ENCODE data around the gene CCT8L2. TPM values are rescaled to one million over a fixed set of nuclear protein-coding genes. Genes with fewer than 3 reads are reported as not detected.
"Not testable (repeated sequence)": the region's sequence is repeated elsewhere in the genome, so short reads cannot be mapped to it uniquely, and the experiment has no call there.

CCT8L2 gene
- not detected in 2 replicates for total RNA-seq

GRCh38 chr22:16592710-16593109, at the start of gene CCT8L2:
Gene CCT8L2 (minus strand): TSS chr22:16592810. CDS start chr22:16592550, 260 bp downstream.
- H3K27ac Mint-ChIP-seq; H3K27me3 Mint-ChIP-seq (ENCODE audit: insufficient read depth); DNase-seq (ENCODE audit: low spot score); H3K4me1 Mint-ChIP-seq (ENCODE audit: low read depth); H3K4me3 Mint-ChIP-seq; H3K9me3 Mint-ChIP-seq; H3K36me3 Mint-ChIP-seq (ENCODE audit: low read depth); intact Hi-C loops (cut with micrococcal nuclease): not testable (repeated sequence)

GRCh38 chr22:16635442-16635841, 42.8 kb upstream of the CCT8L2 start:
- H3K9me3 Mint-ChIP-seq; DNase-seq (ENCODE audit: low spot score); H3K27ac Mint-ChIP-seq; intact Hi-C loops (cut with micrococcal nuclease); H3K4me1 Mint-ChIP-seq (ENCODE audit: low read depth); H3K27me3 Mint-ChIP-seq (ENCODE audit: insufficient read depth); H3K4me3 Mint-ChIP-seq; H3K36me3 Mint-ChIP-seq (ENCODE audit: low read depth): not testable (repeated sequence)

GRCh38 chr22:16634092-16634491, 41.5 kb upstream of the CCT8L2 start:
- intact Hi-C loops (cut with micrococcal nuclease); H3K4me3 Mint-ChIP-seq; H3K36me3 Mint-ChIP-seq (ENCODE audit: low read depth); DNase-seq (ENCODE audit: low spot score); H3K27ac Mint-ChIP-seq; H3K27me3 Mint-ChIP-seq (ENCODE audit: insufficient read depth); H3K4me1 Mint-ChIP-seq (ENCODE audit: low read depth); H3K9me3 Mint-ChIP-seq: not testable (repeated sequence)

- H3K4me3 Mint-ChIP-seq; DNase-seq (ENCODE audit: low spot score); H3K9me3 Mint-ChIP-seq; H3K4me1 Mint-ChIP-seq (ENCODE audit: low read depth); H3K27ac Mint-ChIP-seq; H3K27me3 Mint-ChIP-seq (ENCODE audit: insufficient read depth); H3K36me3 Mint-ChIP-seq (ENCODE audit: low read depth); intact Hi-C loops (cut with micrococcal nuclease): not testable (repeated sequence)
Observed at GRCh38 chr22:16628476-16628875, 35.9 kb upstream of the CCT8L2 start.

GRCh38 chr22:16625018-16625417, 32.4 kb upstream of the CCT8L2 start:
- intact Hi-C loops (cut with micrococcal nuclease); DNase-seq (ENCODE audit: low spot score); H3K27me3 Mint-ChIP-seq (ENCODE audit: insufficient read depth); H3K4me1 Mint-ChIP-seq (ENCODE audit: low read depth); H3K36me3 Mint-ChIP-seq (ENCODE audit: low read depth); H3K27ac Mint-ChIP-seq; H3K9me3 Mint-ChIP-seq; H3K4me3 Mint-ChIP-seq: not testable (repeated sequence)

GRCh38 chr22:16623595-16623994, 31.0 kb upstream of the CCT8L2 start:
- H3K4me3 Mint-ChIP-seq; H3K36me3 Mint-ChIP-seq (ENCODE audit: low read depth); H3K4me1 Mint-ChIP-seq (ENCODE audit: low read depth); DNase-seq (ENCODE audit: low spot score); H3K9me3 Mint-ChIP-seq; H3K27ac Mint-ChIP-seq; H3K27me3 Mint-ChIP-seq (ENCODE audit: insufficient read depth); intact Hi-C loops (cut with micrococcal nuclease): not testable (repeated sequence)

GRCh38 chr22:16617516-16617915, 24.9 kb upstream of the CCT8L2 start:
- H3K4me1 Mint-ChIP-seq (ENCODE audit: low read depth); H3K27me3 Mint-ChIP-seq (ENCODE audit: insufficient read depth); H3K4me3 Mint-ChIP-seq; DNase-seq (ENCODE audit: low spot score); intact Hi-C loops (cut with micrococcal nuclease); H3K27ac Mint-ChIP-seq; H3K9me3 Mint-ChIP-seq; H3K36me3 Mint-ChIP-seq (ENCODE audit: low read depth): not testable (repeated sequence)

GRCh38 chr22:16616390-16616938, 23.9 kb upstream of the CCT8L2 start:
- H3K36me3 Mint-ChIP-seq (ENCODE audit: low read depth); H3K27me3 Mint-ChIP-seq (ENCODE audit: insufficient read depth); H3K9me3 Mint-ChIP-seq; H3K4me3 Mint-ChIP-seq; H3K27ac Mint-ChIP-seq; H3K4me1 Mint-ChIP-seq (ENCODE audit: low read depth); DNase-seq (ENCODE audit: low spot score); intact Hi-C loops (cut with micrococcal nuclease): not testable (repeated sequence)

GRCh38 chr22:16615606-16616245, 23.1 kb upstream of the CCT8L2 start:
- H3K4me3 Mint-ChIP-seq; H3K4me1 Mint-ChIP-seq (ENCODE audit: low read depth): not testable (repeated sequence)

GRCh38 chr22:16609548-16610261, 17.1 kb upstream of the CCT8L2 start:
- H3K36me3 Mint-ChIP-seq (ENCODE audit: low read depth): no peaks in the 10 kb centered on the region
- no peaks in the 10 kb centered on the region for H3K4me1 Mint-ChIP-seq (ENCODE audit: low read depth)
- no peak overlapping the region for H3K4me3 Mint-ChIP-seq
- no peaks in the 10 kb centered on the region for H3K9me3 Mint-ChIP-seq
- H3K27ac Mint-ChIP-seq: no peak overlapping the region
- intact Hi-C loops (cut with micrococcal nuclease): no loop called here
- no peak for DNase-seq (ENCODE audit: low spot score)
- H3K27me3 Mint-ChIP-seq (ENCODE audit: insufficient read depth): peaks cover 10% of the 10 kb centered on the region

More at GRCh38 chr22:16615606-16616245, 23.1 kb upstream of the CCT8L2 start:
- H3K27ac Mint-ChIP-seq; H3K27me3 Mint-ChIP-seq (ENCODE audit: insufficient read depth); H3K36me3 Mint-ChIP-seq (ENCODE audit: low read depth); H3K9me3 Mint-ChIP-seq; DNase-seq (ENCODE audit: low spot score); intact Hi-C loops (cut with micrococcal nuclease): not testable (repeated sequence)

- no peak overlapping the region for H3K4me3 Mint-ChIP-seq
- peaks cover 16% of the 10 kb centered on the region for H3K27me3 Mint-ChIP-seq (ENCODE audit: insufficient read depth)
- intact Hi-C loops (cut with micrococcal nuclease): no loop called here
- no peak for DNase-seq (ENCODE audit: low spot score)
- H3K36me3 Mint-ChIP-seq (ENCODE audit: low read depth): no peaks in the 10 kb centered on the region
- H3K27ac Mint-ChIP-seq: no peak overlapping the region
- H3K4me1 Mint-ChIP-seq (ENCODE audit: low read depth): no peaks in the 10 kb centered on the region
- no peaks in the 10 kb centered on the region for H3K9me3 Mint-ChIP-seq
Observed at GRCh38 chr22:16608931-16609330, 16.3 kb upstream of the CCT8L2 start.

GRCh38 chr22:16604257-16604998, 11.8 kb upstream of the CCT8L2 start:
- DNase-seq (ENCODE audit: low spot score): not testable (repeated sequence)

GRCh38 chr22:16603770-16604242, 11.2 kb upstream of the CCT8L2 start:
- H3K4me1 Mint-ChIP-seq (ENCODE audit: low read depth); intact Hi-C loops (cut with micrococcal nuclease); H3K4me3 Mint-ChIP-seq; H3K9me3 Mint-ChIP-seq; H3K36me3 Mint-ChIP-seq (ENCODE audit: low read depth); H3K27ac Mint-ChIP-seq; DNase-seq (ENCODE audit: low spot score): not testable (repeated sequence)
- H3K27me3 Mint-ChIP-seq (ENCODE audit: insufficient read depth): peaks cover 38% of the 10 kb centered on the region

More at GRCh38 chr22:16604257-16604998, 11.8 kb upstream of the CCT8L2 start:
- intact Hi-C loops (cut with micrococcal nuclease); H3K9me3 Mint-ChIP-seq; H3K4me1 Mint-ChIP-seq (ENCODE audit: low read depth); H3K36me3 Mint-ChIP-seq (ENCODE audit: low read depth); H3K27ac Mint-ChIP-seq; H3K4me3 Mint-ChIP-seq: not testable (repeated sequence)
- H3K27me3 Mint-ChIP-seq (ENCODE audit: insufficient read depth): peaks cover 35% of the 10 kb centered on the region
